Astrocyte of the cerebellum (primary cell): ENCODE data around the gene PDE6H.

Experiments
- DNase-seq: peaks from one replicate; pipeline ENCODE4 v3.0.0-alpha.2; 2011; ENCODE audit warnings: low read depth
- H3K4me3 ChIP-seq: 2 replicates; pipeline ENCODE4 v1.5.1; 2011; ENCODE audit warnings: mild to moderate bottlenecking, low read depth, low read length, moderate library complexity
- CTCF ChIP-seq: IDR thresholded peaks from 2 replicates; pipeline ENCODE4 v1.5.1; 2012; ENCODE audit warnings: low read length, low read depth, moderate library complexity, mild to moderate bottlenecking; ENCODE audit errors: missing control alignments
- in situ Hi-C: cut with HindIII; loops from 2 replicates; pipeline ENCODE4 v1.10.0; 2017; ENCODE audit warnings: low sequenced_read_pairs

PDE6H gene

GRCh38 chr12:14963520-14963919 lies 9.3 kb upstream of the PDE6H start:
- no peak overlapping the region for H3K4me3 ChIP-seq
- TF ChIP-seq CTCF = no peak
- DNase-seq = no peak
- in situ Hi-C loops = no loop called here

- H3K4me3 ChIP-seq = no peak overlapping the region
- in situ Hi-C loops = no loop called here
- TF ChIP-seq CTCF = no peak
- DNase-seq = no peak
Measured at GRCh38 chr12:14964406-14964805, 8.4 kb upstream of the PDE6H start.

- H3K4me3 ChIP-seq = no peak overlapping the region
- no peak for TF ChIP-seq CTCF
- no peak for DNase-seq
- in situ Hi-C loops = no loop called here
Measured at GRCh38 chr12:14965221-14965620, 7.6 kb upstream of the PDE6H start.

- no peak overlapping the region for H3K4me3 ChIP-seq
- in situ Hi-C loops = no loop called here
- no peak for DNase-seq
- TF ChIP-seq CTCF = no peak
Measured at GRCh38 chr12:14968478-14968877, 4.4 kb upstream of the PDE6H start.

- H3K4me3 ChIP-seq = no peak overlapping the region
- no peak for TF ChIP-seq CTCF
- DNase-seq = no peak
- in situ Hi-C loops = no loop called here
Measured at GRCh38 chr12:14970473-14970872, 2.4 kb upstream of the PDE6H start.

- DNase-seq = no peak
- in situ Hi-C loops = no loop called here
- no peak overlapping the region for H3K4me3 ChIP-seq
- no peak for TF ChIP-seq CTCF
Measured at GRCh38 chr12:14974633-14975032, 1.8 kb downstream of the PDE6H start.

- no peak for TF ChIP-seq CTCF
- no peak overlapping the region for H3K4me3 ChIP-seq
- in situ Hi-C loops = no loop called here
- DNase-seq = no peak
Measured at GRCh38 chr12:14975457-14975856, 2.6 kb downstream of the PDE6H start.
